Lower lobe of right lung (tissue), 2 donors: ENCODE data around the gene NXPE2. TPM values are rescaled to one million over a fixed set of nuclear protein-coding genes. Genes with fewer than 3 reads are reported as not detected.

Experiments
- ATAC-seq, 2 donors: fragments of 200-7000 bp; cut with Tn5 transposase; one replicate each; pipeline ENCODE4 v1.9.1; 2020 to 2022; ENCODE audit warnings: mild to moderate bottlenecking in 2 of 2, moderate library complexity in 2 of 2
- DNase-seq: peaks from one replicate; pipeline ENCODE4 v3.0.0-alpha.2; 2020
- H3K27ac ChIP-seq: fragments of 200-600 bp; one replicate; pipeline ENCODE4 v1.8.0; 2022
- H3K27me3 ChIP-seq: fragments of 200-600 bp; one replicate; pipeline ENCODE4 v1.8.0; 2022; ENCODE audit warnings: low read depth
- H3K36me3 ChIP-seq: fragments of 200-600 bp; one replicate; pipeline ENCODE4 v1.8.0; 2022; ENCODE audit warnings: mild to moderate bottlenecking
- H3K4me1 ChIP-seq: fragments of 200-600 bp; one replicate; pipeline ENCODE4 v1.8.0; 2022
- H3K4me3 ChIP-seq: fragments of 200-600 bp; one replicate; pipeline ENCODE4 v1.8.0; 2022; ENCODE audit warnings: mild to moderate bottlenecking
- H3K9me3 ChIP-seq: fragments of 200-600 bp; one replicate; pipeline ENCODE4 v1.8.0; 2022
- intact Hi-C: fragments of 100-400 bp; cut with DNase I; formaldehyde crosslinking; loops from one replicate; pipeline ENCODE4 v1.11.0; 2022
- total RNA-seq: library from RNA; stranded (reverse); fragmentation: NEBNext Ultra II Directional; extraction: Animal tissue kit (Norgen Biotek cat#: 25700); gene quantifications from one replicate; pipeline ENCODE4 v1.2.1, GENCODE V29; 2021
- TF ChIP-seq, protein P1 (sequence below): fragments of 200-600 bp; IDR thresholded peaks from one replicate; pipeline ENCODE4 v1.8.0; 2022; ENCODE audit warnings: antibody characterized with exemption, mild to moderate bottlenecking
- donor health status: DM: no; HTN: yes; CAD: no; lungs with severe emphysema.

NXPE2 gene
- total RNA-seq, 1 donor from 2014 or later = 0.38 TPM

DNA sequence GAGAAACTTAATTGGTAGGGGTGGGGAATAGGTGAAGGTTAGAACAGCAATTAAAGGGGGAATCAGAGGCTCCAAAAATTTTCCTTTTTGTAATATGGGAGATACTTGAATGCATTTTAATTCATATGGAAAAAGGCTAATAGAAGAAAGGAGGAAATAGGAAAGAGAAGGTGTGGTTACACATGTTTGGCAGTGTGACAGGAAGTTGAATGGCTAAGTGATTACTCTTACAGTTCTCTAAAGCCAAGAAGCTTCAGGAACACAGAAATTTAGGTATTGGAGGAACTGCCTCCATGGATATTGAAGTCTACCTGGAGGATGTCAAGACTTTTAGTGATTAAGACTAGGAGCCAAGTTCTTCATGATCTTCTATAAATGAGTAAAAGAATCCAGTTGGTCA, 6.3 kb downstream of the NXPE2 start:
- no peak overlapping the region for H3K4me3 ChIP-seq
- H3K27me3 ChIP-seq = no peaks in the 10 kb centered on the region
- H3K27ac ChIP-seq = no peak overlapping the region
- intact Hi-C loops = no loop called here
- no peaks in the 10 kb centered on the region for H3K9me3 ChIP-seq
- TF ChIP-seq, protein P1, sequence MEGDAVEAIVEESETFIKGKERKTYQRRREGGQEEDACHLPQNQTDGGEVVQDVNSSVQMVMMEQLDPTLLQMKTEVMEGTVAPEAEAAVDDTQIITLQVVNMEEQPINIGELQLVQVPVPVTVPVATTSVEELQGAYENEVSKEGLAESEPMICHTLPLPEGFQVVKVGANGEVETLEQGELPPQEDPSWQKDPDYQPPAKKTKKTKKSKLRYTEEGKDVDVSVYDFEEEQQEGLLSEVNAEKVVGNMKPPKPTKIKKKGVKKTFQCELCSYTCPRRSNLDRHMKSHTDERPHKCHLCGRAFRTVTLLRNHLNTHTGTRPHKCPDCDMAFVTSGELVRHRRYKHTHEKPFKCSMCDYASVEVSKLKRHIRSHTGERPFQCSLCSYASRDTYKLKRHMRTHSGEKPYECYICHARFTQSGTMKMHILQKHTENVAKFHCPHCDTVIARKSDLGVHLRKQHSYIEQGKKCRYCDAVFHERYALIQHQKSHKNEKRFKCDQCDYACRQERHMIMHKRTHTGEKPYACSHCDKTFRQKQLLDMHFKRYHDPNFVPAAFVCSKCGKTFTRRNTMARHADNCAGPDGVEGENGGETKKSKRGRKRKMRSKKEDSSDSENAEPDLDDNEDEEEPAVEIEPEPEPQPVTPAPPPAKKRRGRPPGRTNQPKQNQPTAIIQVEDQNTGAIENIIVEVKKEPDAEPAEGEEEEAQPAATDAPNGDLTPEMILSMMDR = no peak
- H3K4me1 ChIP-seq = no peaks in the 10 kb centered on the region
- DNase-seq (no peak), ATAC-seq (no peak)
- H3K36me3 ChIP-seq = no peaks in the 10 kb centered on the region

DNA sequence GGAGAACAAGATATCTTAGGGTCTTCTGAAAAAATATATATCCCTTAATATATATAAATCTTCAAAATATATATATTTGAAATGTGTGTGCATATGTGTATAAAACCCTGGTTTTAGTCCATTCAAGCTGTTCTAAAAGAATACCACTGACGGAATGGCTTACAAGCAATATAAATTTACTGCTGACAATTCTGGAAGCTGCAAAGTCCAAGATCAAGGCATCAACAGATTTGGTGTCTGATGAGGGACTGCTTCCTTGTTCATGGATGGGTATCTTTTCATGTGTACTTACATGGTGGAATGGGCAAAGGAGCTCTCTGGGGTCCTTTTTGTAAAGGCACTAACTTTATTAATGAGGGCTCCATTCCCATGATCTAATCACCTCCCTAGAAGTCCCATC, 6.8 kb downstream of the NXPE2 start:
- intact Hi-C loops = no loop called here
- no peak overlapping the region for H3K4me3 ChIP-seq
- TF ChIP-seq, protein P1 = no peak
- no peaks in the 10 kb centered on the region for H3K27me3 ChIP-seq
- H3K4me1 ChIP-seq = no peaks in the 10 kb centered on the region
- H3K9me3 ChIP-seq = no peaks in the 10 kb centered on the region
- no peak for DNase-seq
- no peak overlapping the region for H3K27ac ChIP-seq
- H3K36me3 ChIP-seq = no peaks in the 10 kb centered on the region
- ATAC-seq = no peak

DNA sequence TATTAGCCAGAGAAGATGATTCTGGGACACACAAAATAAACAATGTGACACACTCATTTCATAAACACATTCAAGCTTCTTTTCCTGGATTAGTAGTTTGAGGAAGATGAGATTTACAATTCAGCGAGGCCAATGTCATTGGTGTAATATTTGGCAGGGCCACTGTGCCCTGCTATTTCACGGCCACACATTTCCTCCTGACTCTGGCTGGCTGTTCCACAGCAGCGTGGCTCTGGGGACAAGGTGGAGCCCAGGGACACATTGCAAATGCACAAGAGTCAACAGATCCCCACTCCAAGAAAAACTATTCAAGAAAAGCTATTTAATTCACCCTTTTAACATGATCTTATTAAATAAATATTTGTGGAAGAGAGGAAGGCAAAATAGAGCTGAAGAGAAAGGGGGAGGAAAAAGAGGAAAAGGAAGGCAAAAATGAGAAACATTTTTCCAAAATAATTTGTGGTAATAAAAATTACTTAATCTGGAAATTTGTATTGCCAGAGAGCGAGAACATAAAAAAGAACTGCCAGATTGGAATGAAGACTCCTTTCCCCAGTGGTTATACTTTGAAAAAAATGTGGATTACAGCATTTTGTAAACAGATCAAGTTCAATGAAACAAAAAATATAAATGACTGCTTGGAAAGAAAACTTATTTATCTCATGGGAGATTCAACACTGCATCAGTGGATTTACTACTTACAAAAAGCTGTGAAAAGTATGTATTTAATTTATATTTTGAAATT, 27.1 kb downstream of the NXPE2 start:
- Histone ChIP-seq H3K4me3 (no peak overlapping the region), H3K36me3 (no peaks in the 10 kb centered on the region), H3K27ac (no peak overlapping the region), H3K4me1 (no peaks in the 10 kb centered on the region), H3K9me3 (peaks cover 2% of the 10 kb centered on the region), H3K27me3 (no peaks in the 10 kb centered on the region)
- TF ChIP-seq, protein P1 = no peak
- ATAC-seq (no peak), DNase-seq (no peak)
- intact Hi-C loops = no loop called here

- DNase-seq (no peak), ATAC-seq (no peak)
- Histone ChIP-seq H3K4me3 (no peak overlapping the region), H3K36me3 (no peaks in the 10 kb centered on the region), H3K27ac (no peak overlapping the region), H3K4me1 (no peaks in the 10 kb centered on the region), H3K27me3 (no peaks in the 10 kb centered on the region), H3K9me3 (peaks cover 12% of the 10 kb centered on the region)
- TF ChIP-seq, protein P1 = no peak
- intact Hi-C loops = no loop called here
Measured at GRCh38 chr11:114709960-114710359, 31.6 kb downstream of the NXPE2 start.

DNA sequence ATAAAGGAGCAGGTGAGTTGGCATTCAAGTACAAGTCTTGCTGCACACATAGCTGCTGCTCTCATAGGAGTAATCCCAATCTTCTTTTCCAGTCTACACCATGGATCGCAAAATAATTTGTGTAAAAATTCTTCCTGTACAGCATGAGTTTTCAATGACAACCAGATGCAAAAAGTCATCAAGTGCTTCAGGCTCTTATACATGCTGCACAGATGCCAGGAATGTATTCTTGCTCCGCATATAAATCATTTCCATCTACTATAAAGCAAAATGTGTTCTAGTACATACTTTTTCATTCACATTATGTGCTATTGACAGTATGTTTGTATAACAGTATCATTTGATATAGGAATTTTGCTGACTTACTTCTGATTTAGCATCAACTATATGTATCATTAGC, 35.4 kb downstream of the NXPE2 start:
- TF ChIP-seq, protein P1 = no peak
- Histone ChIP-seq H3K4me3 (no peak overlapping the region), H3K9me3 (peaks cover 12% of the 10 kb centered on the region), H3K27me3 (no peaks in the 10 kb centered on the region), H3K36me3 (no peaks in the 10 kb centered on the region), H3K27ac (no peak overlapping the region), H3K4me1 (no peaks in the 10 kb centered on the region)
- DNase-seq (no peak), ATAC-seq (no peak)
- intact Hi-C loops = no loop called here
